Mucosa of rectum (tissue), 2 donors: ENCODE results near the gene CEP85L.
A peak's percentile ranks its signal among the peaks of the same experiment; 100 is the strongest.

Experiments
- H3K27ac ChIP-seq, 2 donors: one replicate each; pipeline ENCODE4 v1.7.0; 2013; ENCODE audit warnings: inconsistent platforms in 2 of 2, low read depth in 2 of 2, low read length in 2 of 2
- H3K27me3 ChIP-seq, 2 donors: one replicate each; pipeline ENCODE4 v1.7.0; 2013; ENCODE audit warnings: low read length in 2 of 2; ENCODE audit not compliant: control insufficient read depth in 2 of 2, insufficient read depth in 2 of 2
- H3K36me3 ChIP-seq, 2 donors: one replicate each; pipeline ENCODE4 v1.7.0; 2013; ENCODE audit warnings: low read length in 2 of 2; ENCODE audit not compliant: control insufficient read depth in 2 of 2, insufficient read depth in 2 of 2
- H3K4me1 ChIP-seq, 2 donors: one replicate each; pipeline ENCODE4 v1.7.0; 2013; ENCODE audit warnings: low read length in 2 of 2, mild to moderate bottlenecking in 1 of 2; ENCODE audit not compliant: control insufficient read depth in 2 of 2, insufficient read depth in 2 of 2
- H3K4me3 ChIP-seq, 2 donors: one replicate each; pipeline ENCODE4 v1.7.0; 2013; ENCODE audit warnings: low read length in 2 of 2
- H3K9ac ChIP-seq, 2 donors: one replicate each; pipeline ENCODE4 v1.7.0; 2013; ENCODE audit warnings: low read length in 2 of 2, low read depth in 1 of 2, mild to moderate bottlenecking in 1 of 2
- H3K9me3 ChIP-seq, 2 donors: one replicate each; pipeline ENCODE4 v1.7.0; 2013; ENCODE audit warnings: low read length in 2 of 2; ENCODE audit not compliant: control insufficient read depth in 2 of 2
- donor health status: healthy.
- donor health status: Normal muscosa, but diverticular disease.

The CEP85L gene

GRCh38 chr6:118562959-118563358 is 88.4 kb downstream of the CEP85L start:
- H3K36me3 ChIP-seq, result no peaks in the 10 kb centered on the region
- no peak overlapping the region for H3K27ac ChIP-seq
- H3K4me3 ChIP-seq, result no peak overlapping the region
- H3K9me3 ChIP-seq, result no peaks in the 10 kb centered on the region
- H3K27me3 ChIP-seq, result no peaks in the 10 kb centered on the region
- H3K9ac ChIP-seq, result no peak overlapping the region
- no peaks in the 10 kb centered on the region for H3K4me1 ChIP-seq

DNA sequence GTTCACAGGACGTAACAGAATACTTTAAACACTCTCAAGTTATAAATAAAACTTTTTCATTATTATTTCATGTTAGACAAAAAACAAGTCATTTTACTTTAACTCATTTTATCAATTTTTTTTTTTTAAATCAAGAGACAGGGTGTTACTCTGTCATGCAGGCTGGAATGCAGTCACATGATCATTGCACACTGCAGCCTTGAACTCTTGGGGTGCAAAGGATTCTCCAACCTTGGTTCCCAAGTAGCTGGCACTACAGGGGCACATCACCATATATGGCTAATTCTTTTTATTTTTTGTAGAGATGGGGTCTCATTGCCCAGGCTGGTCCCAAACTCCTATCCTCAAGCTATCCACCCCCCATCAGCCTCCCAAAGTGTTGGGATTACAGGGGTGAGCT is 89.1 kb downstream of the CEP85L start:
- Histone ChIP-seq H3K4me1 (no peaks in the 10 kb centered on the region), H3K27me3 (no peaks in the 10 kb centered on the region), H3K4me3 (no peak overlapping the region), H3K9ac (no peak overlapping the region), H3K36me3 (no peaks in the 10 kb centered on the region), H3K9me3 (no peaks in the 10 kb centered on the region), H3K27ac (no peak overlapping the region)

GRCh38 chr6:118559659-118560058 is 91.7 kb downstream of the CEP85L start:
- Histone ChIP-seq H3K27me3 (no peaks in the 10 kb centered on the region), H3K9ac (no peak overlapping the region), H3K36me3 (no peaks in the 10 kb centered on the region), H3K4me1 (no peaks in the 10 kb centered on the region), H3K4me3 (no peak overlapping the region), H3K27ac (no peak overlapping the region), H3K9me3 (no peaks in the 10 kb centered on the region)

DNA sequence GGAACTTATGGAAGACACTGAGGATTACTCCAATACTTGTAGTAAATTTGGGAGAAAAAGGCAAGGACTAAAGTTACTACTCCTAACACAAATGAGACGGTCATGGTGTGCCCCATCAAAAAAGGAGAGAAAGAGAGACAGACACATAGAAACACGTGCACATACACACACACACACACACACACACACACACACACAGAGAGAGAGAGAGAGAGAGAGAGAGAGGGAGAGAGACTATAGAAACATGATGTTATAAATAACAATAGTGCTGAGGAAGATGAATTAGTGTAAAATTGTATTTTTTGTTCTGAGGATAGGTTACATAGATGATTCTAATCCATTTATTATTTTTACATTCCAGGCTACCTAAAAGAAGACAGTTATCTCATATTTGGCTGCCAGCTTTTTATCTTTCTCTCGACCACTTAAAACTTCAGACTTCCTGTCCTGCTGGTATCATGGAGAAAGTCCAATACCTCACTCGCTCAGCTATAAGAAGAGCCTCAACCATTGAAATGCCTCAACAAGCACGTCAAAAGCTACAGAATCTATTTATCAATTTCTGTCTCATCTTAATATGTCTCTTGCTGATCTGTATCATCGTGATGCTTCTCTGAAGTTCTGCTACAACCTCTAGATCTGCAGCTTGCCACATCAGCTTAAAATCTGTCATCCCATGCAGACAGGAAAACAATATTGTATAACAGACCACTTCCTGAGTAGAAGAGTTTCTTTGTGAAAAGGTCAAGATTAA is 92.8 kb downstream of the CEP85L start:
- H3K36me3 ChIP-seq, result no peaks in the 10 kb centered on the region
- H3K9ac ChIP-seq, result no peak overlapping the region
- H3K4me1 ChIP-seq, result no peaks in the 10 kb centered on the region
- no peak overlapping the region for H3K4me3 ChIP-seq
- no peak overlapping the region for H3K27ac ChIP-seq
- H3K27me3 ChIP-seq, result no peaks in the 10 kb centered on the region
- no peaks in the 10 kb centered on the region for H3K9me3 ChIP-seq

DNA sequence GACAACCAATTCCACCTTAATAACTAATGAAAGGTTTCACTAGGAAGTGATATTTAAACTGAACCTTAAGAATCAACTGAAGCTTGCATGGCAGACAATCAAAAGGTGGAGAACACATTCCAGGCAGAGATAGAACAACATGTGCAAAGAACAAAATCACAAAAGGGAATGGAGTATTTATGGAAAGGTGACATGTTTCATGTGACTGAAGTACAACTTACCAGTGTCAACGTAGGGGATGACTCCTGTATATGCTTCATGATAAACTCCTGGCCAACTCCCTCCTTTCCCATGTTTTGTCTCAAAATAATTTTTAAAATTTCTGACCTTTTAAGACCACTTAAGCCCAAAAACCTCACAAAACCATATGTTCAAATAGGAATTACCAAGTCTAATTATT is 96.7 kb downstream of the CEP85L start:
- Histone ChIP-seq H3K27ac (no peak overlapping the region), H3K4me1 (no peaks in the 10 kb centered on the region), H3K4me3 (no peak overlapping the region), H3K36me3 (no peaks in the 10 kb centered on the region), H3K9me3 (no peaks in the 10 kb centered on the region), H3K27me3 (no peaks in the 10 kb centered on the region), H3K9ac (no peak overlapping the region)

- Histone ChIP-seq H3K9me3 (no peaks in the 10 kb centered on the region), H3K4me1 (no peaks in the 10 kb centered on the region), H3K4me3 (no peak overlapping the region), H3K27ac (no peak overlapping the region), H3K9ac (no peak overlapping the region), H3K27me3 (no peaks in the 10 kb centered on the region), H3K36me3 (no peaks in the 10 kb centered on the region)
Observed at GRCh38 chr6:118553132-118553531, 98.3 kb downstream of the CEP85L start.

- H3K4me3 ChIP-seq, result no peak overlapping the region
- no peak overlapping the region for H3K9ac ChIP-seq
- no peak overlapping the region for H3K27ac ChIP-seq
- H3K27me3 ChIP-seq, result no peaks in the 10 kb centered on the region
- H3K9me3 ChIP-seq, result no peaks in the 10 kb centered on the region
- H3K4me1 ChIP-seq, result no peaks in the 10 kb centered on the region
- H3K36me3 ChIP-seq, result no peaks in the 10 kb centered on the region
Observed at GRCh38 chr6:118551063-118552053, 100.0 kb downstream of the CEP85L start.

DNA sequence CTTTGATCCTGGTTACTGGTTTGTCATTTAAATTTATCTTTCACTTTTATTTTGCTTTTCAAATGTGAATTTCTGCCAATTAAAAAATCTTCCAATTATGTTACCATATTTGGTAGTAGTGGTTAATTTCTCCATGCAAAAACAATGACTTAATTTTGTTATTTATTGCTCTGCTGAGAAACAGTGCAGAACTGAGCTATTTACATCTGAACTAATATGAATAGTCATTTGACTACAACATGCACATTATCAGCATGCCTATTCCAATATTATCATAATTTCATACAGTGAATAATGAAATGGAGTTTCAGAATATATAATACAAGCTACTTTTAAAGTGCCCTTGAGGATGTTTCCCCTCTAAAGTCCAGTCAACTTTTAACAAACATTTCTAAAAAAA is 102.8 kb downstream of the CEP85L start:
- H3K9me3 ChIP-seq, result no peaks in the 10 kb centered on the region
- no peak overlapping the region for H3K27ac ChIP-seq
- H3K27me3 ChIP-seq, result no peaks in the 10 kb centered on the region
- peak overlapping the region; percentile 11 to 16 for H3K4me3 ChIP-seq
- no peaks in the 10 kb centered on the region for H3K36me3 ChIP-seq
- no peak overlapping the region for H3K9ac ChIP-seq
- no peaks in the 10 kb centered on the region for H3K4me1 ChIP-seq

DNA sequence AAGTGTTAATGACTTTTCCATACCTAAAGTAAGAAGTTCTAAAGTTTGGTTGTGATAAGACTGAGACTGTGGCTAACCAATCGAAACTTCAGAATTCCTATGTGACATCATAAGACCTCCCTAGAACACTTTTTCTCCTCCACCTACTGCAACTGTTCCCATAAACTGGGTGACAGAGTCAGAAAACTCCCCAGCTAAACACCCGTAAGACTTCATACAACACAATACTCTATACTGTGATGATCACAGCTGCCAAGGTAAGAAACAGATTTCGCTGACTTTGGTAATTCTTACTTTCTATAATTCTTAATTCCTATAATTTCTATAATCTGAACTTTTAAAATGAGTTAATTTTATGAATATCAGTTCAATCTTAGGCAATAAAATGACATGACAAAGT is 103.3 kb downstream of the CEP85L start, which contains the start of gene PLN:
PLN (plus strand) TSS at position 161 of the 400 bp plus-strand sequence. CDS start 10,626 bp downstream, outside the sequence.
- Histone ChIP-seq H3K9ac (no peak within 1 kb of the TSS), H3K36me3 (no peaks in the 10 kb centered on the region), H3K27me3 (no peaks in the 10 kb centered on the region), H3K4me1 (no peaks in the 10 kb centered on the region), H3K9me3 (no peaks in the 10 kb centered on the region), H3K27ac (no peak within 1 kb of the TSS), H3K4me3 (peak within 1 kb of the TSS; percentile 11 to 16)

GRCh38 chr6:118546880-118547218 is 104.5 kb downstream of the CEP85L start:
- H3K27me3 ChIP-seq, result no peaks in the 10 kb centered on the region
- no peaks in the 10 kb centered on the region for H3K9me3 ChIP-seq
- peak overlapping the region in 1 of 2 donors; percentile 34 for H3K27ac ChIP-seq
- no peaks in the 10 kb centered on the region for H3K36me3 ChIP-seq
- no peak overlapping the region for H3K9ac ChIP-seq
- no peaks in the 10 kb centered on the region for H3K4me1 ChIP-seq
- no peak overlapping the region for H3K4me3 ChIP-seq
